Neural cell (in vitro differentiated cells): ENCODE data around the gene CASP3. TPM values are rescaled to one million over a fixed set of nuclear protein-coding genes. Genes with fewer than 3 reads are reported as not detected.

Experiments
- H2AFZ ChIP-seq: fragments of 200-600, 300-800 bp; sonication (generic), shearing (Covaris generic); 2 replicates; pipeline ENCODE4 v1.6.0; 2014; ENCODE audit warnings: low read depth, mild to moderate bottlenecking, antibody characterized with exemption, low read length, moderate library complexity
- H3F3A ChIP-seq: fragments of 200-600 bp; shearing (Covaris generic); 2 replicates; pipeline ENCODE4 v1.6.1; 2016; ENCODE audit warnings: mild to moderate bottlenecking, moderate library complexity, mixed read lengths, antibody characterized with exemption, low read length; ENCODE audit not compliant: insufficient read depth, poor library complexity, severe bottlenecking
- H3K27ac ChIP-seq: fragments of 200-600, 300-800 bp; sonication (generic), shearing (Covaris generic); 2 replicates; pipeline ENCODE4 v1.5.1; 2014; ENCODE audit warnings: mild to moderate bottlenecking, low read length, moderate library complexity
- H3K27me3 ChIP-seq: fragments of 300-800, 200-600 bp; sonication (generic), shearing (Covaris generic); 2 replicates; pipeline ENCODE4 v1.6.0; 2014; ENCODE audit warnings: mild to moderate bottlenecking, low read depth, low read length, moderate library complexity; ENCODE audit not compliant: insufficient read depth
- H3K36me3 ChIP-seq: fragments of 300-800, 200-600 bp; sonication (generic), shearing (Covaris generic); 2 replicates; pipeline ENCODE4 v1.5.1; 2014; ENCODE audit warnings: mild to moderate bottlenecking, antibody characterized with exemption, low read length, moderate library complexity; ENCODE audit not compliant: insufficient read depth
- H3K4me2 ChIP-seq: fragments of 300-800, 200-600 bp; sonication (generic), shearing (Covaris generic); 2 replicates; pipeline ENCODE4 v1.6.0; 2014; ENCODE audit warnings: mild to moderate bottlenecking, low read length
- H3K4me3 ChIP-seq: fragments of 300-800, 200-600 bp; sonication (generic), shearing (Covaris generic); 2 replicates; pipeline ENCODE4 v1.5.1; 2014; ENCODE audit warnings: mild to moderate bottlenecking, low read length, moderate library complexity
- H3K79me2 ChIP-seq: fragments of 200-600 bp; shearing (Covaris generic); replicated peaks from 2 replicates; pipeline ENCODE4 v1.6.0; 2014; ENCODE audit warnings: mild to moderate bottlenecking, low read length, moderate library complexity; ENCODE audit not compliant: insufficient read depth
- H3K9ac ChIP-seq: fragments of 300-800, 200-600 bp; sonication (generic), shearing (Covaris generic); 2 replicates; pipeline ENCODE4 v1.6.1; 2016; ENCODE audit warnings: mild to moderate bottlenecking, low read length, mixed read lengths
- H3K9me2 ChIP-seq: fragments of 200-600 bp; shearing (Covaris generic); 2 replicates; pipeline ENCODE4 v1.6.1; 2016; ENCODE audit warnings: mild to moderate bottlenecking, low read length, mixed read lengths; ENCODE audit not compliant: insufficient read depth
- H3K9me3 ChIP-seq: fragments of 200-600, 300-800 bp; sonication (generic), shearing (Covaris generic); 2 replicates; pipeline ENCODE4 v1.6.1; 2016; ENCODE audit warnings: mild to moderate bottlenecking, mixed run types, low read length, moderate library complexity, mixed read lengths
- H4K20me1 ChIP-seq: fragments of 200-600 bp; shearing (Covaris generic); 2 replicates; pipeline ENCODE4 v1.6.1; 2016; ENCODE audit warnings: mild to moderate bottlenecking, mixed run types; ENCODE audit not compliant: insufficient read depth
- EP300 ChIP-seq: fragments of 450-650 bp; conservative IDR thresholded peaks from 2 replicates; pipeline ENCODE4 v1.6.1; 2014; ENCODE audit warnings: antibody characterized with exemption, mild to moderate bottlenecking, moderate library complexity; ENCODE audit not compliant: poor library complexity, severe bottlenecking
- EZH2 ChIP-seq: fragments of 200-600, 300-800 bp; shearing (Covaris generic), sonication (generic); IDR thresholded peaks from 2 replicates; pipeline ENCODE4 v1.6.1; 2014; ENCODE audit warnings: antibody characterized with exemption, low read length, borderline replicate concordance, mild to moderate bottlenecking; ENCODE audit not compliant: insufficient read depth, poor library complexity, severe bottlenecking
- MXI1 ChIP-seq: fragments of 450-650 bp; conservative IDR thresholded peaks from 2 replicates; pipeline ENCODE4 v1.6.1; 2014; ENCODE audit warnings: antibody characterized with exemption, mild to moderate bottlenecking; ENCODE audit not compliant: poor library complexity, severe bottlenecking
- POLR2AphosphoS5 ChIP-seq: IDR thresholded peaks from 2 replicates; pipeline ENCODE4 v1.6.1; 2012
- RAD21 ChIP-seq: fragments of 450-650 bp; conservative IDR thresholded peaks from 2 replicates; pipeline ENCODE4 v1.6.1; 2014; ENCODE audit warnings: antibody characterized with exemption, mild to moderate bottlenecking, moderate library complexity
- SMC3 ChIP-seq: fragments of 450-650 bp; conservative IDR thresholded peaks from 2 replicates; pipeline ENCODE4 v1.6.1; 2014; ENCODE audit warnings: antibody characterized with exemption, mild to moderate bottlenecking, moderate library complexity; ENCODE audit not compliant: poor library complexity
- TAF1 ChIP-seq: IDR thresholded peaks from 2 replicates; pipeline ENCODE4 v1.6.1; 2012; ENCODE audit warnings: low read depth
- polyA plus RNA-seq: library from polyadenylated mRNA; depleted of rRNA; stranded (reverse); fragments of >200 nt; gene quantifications from 2 replicates; pipeline ENCODE4 v1.2.3, GENCODE V29; 2014
- TF ChIP-seq, protein P1 (sequence below): fragments of 450-650 bp; IDR thresholded peaks from 2 replicates; pipeline ENCODE4 v1.5.1; 2014; ENCODE audit warnings: antibody characterized with exemption, mild to moderate bottlenecking, moderate library complexity; ENCODE audit not compliant: poor library complexity, severe bottlenecking
- TF ChIP-seq, protein P2 (sequence below): IDR thresholded peaks from 2 replicates; pipeline ENCODE4 v1.6.1; 2012; ENCODE audit warnings: borderline replicate concordance

Gene CASP3
- polyA plus RNA-seq, 1 donor from 2014 or later: 116 TPM

DNA sequence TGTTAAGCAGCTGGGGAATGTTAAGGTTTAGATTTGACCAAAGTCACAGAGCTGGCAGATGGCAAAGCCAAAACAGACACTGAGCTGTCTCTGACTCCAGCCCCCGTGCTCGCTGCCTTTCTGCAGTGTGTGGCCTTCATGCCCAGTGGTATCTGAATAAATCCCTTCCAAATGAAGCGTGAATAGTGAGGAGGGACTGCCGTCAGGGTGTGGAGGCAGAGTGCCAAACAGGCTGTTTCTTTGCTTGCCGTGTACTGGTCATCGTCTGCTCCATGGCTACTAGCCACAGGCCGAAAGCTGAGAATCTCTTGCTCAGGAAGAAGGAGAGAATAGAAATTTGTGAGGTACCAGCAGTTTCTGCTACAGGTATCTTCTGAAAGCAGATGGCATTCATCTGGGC is 20.0 kb upstream of the CASP3 start:
- H4K20me1 ChIP-seq: no peaks in the 10 kb centered on the region
- no peak for TF ChIP-seq SMC3
- H3K27me3 ChIP-seq: no peaks in the 10 kb centered on the region
- H3K4me2 ChIP-seq: no peak overlapping the region
- H3K9me3 ChIP-seq: no peaks in the 10 kb centered on the region
- H3K79me2 ChIP-seq: no peaks in the 10 kb centered on the region
- H3K36me3 ChIP-seq: no peaks in the 10 kb centered on the region
- no peaks in the 10 kb centered on the region for H3K9me2 ChIP-seq
- H3K4me3 ChIP-seq: no peak overlapping the region
- H3K27ac ChIP-seq: no peak overlapping the region
- H3K9ac ChIP-seq: no peak overlapping the region
- no peaks in the 10 kb centered on the region for H3F3A ChIP-seq
- no peak overlapping the region for H2AFZ ChIP-seq

DNA sequence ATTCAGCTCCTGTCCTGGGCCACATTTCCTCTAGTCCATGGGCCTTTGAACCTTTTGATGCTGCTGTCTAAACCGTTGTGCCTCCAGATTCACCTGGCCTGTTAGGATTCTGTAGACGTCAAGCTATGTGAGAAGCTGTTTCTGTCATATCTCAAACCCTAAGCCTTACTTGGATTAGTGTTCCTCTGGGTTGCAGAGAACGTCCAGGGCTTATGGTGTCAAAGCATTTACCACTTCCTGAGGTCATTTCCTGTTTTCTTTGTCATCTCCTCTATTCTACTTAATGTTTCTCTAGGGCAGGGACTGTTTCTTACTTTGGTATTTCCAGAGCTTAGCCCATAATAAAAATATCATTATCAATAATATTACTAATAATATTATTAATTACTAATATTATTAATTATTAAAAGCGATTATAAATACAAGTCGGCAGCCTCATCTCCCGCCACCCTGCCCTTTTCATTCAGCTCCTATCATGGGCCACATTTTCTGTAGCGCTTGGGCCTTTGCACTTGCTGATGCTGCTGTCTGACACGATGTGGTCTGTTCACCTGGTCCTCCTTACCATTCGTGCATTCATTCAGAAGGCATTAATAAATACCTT is 19.4 kb upstream of the CASP3 start:
- Histone ChIP-seq H3K36me3 (no peaks in the 10 kb centered on the region), H3K27ac (no peak overlapping the region), H3K9ac (no peak overlapping the region), H3K9me2 (no peaks in the 10 kb centered on the region), H3F3A (no peaks in the 10 kb centered on the region), H4K20me1 (no peaks in the 10 kb centered on the region), H3K27me3 (no peaks in the 10 kb centered on the region), H3K9me3 (no peaks in the 10 kb centered on the region), H2AFZ (no peak overlapping the region), H3K4me2 (no peak overlapping the region), H3K79me2 (no peaks in the 10 kb centered on the region), H3K4me3 (no peak overlapping the region)
- no peak for TF ChIP-seq EZH2
- TF ChIP-seq SMC3: no peak
- TF ChIP-seq POLR2AphosphoS5: no peak
- TF ChIP-seq, protein P1, sequence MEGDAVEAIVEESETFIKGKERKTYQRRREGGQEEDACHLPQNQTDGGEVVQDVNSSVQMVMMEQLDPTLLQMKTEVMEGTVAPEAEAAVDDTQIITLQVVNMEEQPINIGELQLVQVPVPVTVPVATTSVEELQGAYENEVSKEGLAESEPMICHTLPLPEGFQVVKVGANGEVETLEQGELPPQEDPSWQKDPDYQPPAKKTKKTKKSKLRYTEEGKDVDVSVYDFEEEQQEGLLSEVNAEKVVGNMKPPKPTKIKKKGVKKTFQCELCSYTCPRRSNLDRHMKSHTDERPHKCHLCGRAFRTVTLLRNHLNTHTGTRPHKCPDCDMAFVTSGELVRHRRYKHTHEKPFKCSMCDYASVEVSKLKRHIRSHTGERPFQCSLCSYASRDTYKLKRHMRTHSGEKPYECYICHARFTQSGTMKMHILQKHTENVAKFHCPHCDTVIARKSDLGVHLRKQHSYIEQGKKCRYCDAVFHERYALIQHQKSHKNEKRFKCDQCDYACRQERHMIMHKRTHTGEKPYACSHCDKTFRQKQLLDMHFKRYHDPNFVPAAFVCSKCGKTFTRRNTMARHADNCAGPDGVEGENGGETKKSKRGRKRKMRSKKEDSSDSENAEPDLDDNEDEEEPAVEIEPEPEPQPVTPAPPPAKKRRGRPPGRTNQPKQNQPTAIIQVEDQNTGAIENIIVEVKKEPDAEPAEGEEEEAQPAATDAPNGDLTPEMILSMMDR: no peak
- TF ChIP-seq RAD21: no peak
- TF ChIP-seq TAF1: no peak
- TF ChIP-seq, protein P2, sequence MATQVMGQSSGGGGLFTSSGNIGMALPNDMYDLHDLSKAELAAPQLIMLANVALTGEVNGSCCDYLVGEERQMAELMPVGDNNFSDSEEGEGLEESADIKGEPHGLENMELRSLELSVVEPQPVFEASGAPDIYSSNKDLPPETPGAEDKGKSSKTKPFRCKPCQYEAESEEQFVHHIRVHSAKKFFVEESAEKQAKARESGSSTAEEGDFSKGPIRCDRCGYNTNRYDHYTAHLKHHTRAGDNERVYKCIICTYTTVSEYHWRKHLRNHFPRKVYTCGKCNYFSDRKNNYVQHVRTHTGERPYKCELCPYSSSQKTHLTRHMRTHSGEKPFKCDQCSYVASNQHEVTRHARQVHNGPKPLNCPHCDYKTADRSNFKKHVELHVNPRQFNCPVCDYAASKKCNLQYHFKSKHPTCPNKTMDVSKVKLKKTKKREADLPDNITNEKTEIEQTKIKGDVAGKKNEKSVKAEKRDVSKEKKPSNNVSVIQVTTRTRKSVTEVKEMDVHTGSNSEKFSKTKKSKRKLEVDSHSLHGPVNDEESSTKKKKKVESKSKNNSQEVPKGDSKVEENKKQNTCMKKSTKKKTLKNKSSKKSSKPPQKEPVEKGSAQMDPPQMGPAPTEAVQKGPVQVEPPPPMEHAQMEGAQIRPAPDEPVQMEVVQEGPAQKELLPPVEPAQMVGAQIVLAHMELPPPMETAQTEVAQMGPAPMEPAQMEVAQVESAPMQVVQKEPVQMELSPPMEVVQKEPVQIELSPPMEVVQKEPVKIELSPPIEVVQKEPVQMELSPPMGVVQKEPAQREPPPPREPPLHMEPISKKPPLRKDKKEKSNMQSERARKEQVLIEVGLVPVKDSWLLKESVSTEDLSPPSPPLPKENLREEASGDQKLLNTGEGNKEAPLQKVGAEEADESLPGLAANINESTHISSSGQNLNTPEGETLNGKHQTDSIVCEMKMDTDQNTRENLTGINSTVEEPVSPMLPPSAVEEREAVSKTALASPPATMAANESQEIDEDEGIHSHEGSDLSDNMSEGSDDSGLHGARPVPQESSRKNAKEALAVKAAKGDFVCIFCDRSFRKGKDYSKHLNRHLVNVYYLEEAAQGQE: no peak
- TF ChIP-seq EP300: no peak
- no peak for TF ChIP-seq MXI1

DNA sequence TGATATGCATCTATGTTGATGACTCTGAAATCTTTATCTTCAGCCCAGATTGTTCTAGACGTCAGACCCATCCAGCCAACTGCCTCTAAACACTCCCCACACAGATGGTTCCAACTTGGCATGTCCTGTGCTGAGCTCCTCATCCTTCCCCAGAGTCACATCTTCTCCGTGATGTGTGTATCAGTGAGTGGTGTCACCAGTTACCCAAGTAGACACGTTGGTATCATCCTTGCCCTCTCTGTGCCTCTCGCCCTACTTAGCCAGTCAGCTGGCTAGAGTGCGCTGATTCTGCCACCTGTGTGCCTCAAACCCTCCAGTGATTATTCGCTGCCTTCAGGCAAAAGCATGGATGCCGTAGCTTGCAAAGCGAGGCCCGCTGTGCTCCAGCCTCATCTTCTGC is 18.8 kb upstream of the CASP3 start:
- Histone ChIP-seq H3F3A (no peaks in the 10 kb centered on the region), H3K27me3 (no peaks in the 10 kb centered on the region), H4K20me1 (no peaks in the 10 kb centered on the region), H3K36me3 (no peaks in the 10 kb centered on the region), H3K27ac (no peak overlapping the region), H3K4me2 (no peak overlapping the region), H3K9me3 (no peaks in the 10 kb centered on the region), H3K9me2 (no peaks in the 10 kb centered on the region), H3K9ac (no peak overlapping the region), H3K79me2 (no peaks in the 10 kb centered on the region), H2AFZ (no peak overlapping the region), H3K4me3 (no peak overlapping the region)
- TF ChIP-seq MXI1 (no peak), POLR2AphosphoS5 (no peak), TAF1 (no peak), EZH2 (no peak), RAD21 (no peak), EP300 (no peak), SMC3 (no peak)
- TF ChIP-seq, protein P2: no peak
- TF ChIP-seq, protein P1: no peak
